ENCODE results near the gene TCF7L1.
"Not testable (repeated sequence)": the region's sequence is repeated elsewhere in the genome, so short reads cannot be mapped to it uniquely, and the experiment has no call there.

The TCF7L1 gene

DNA sequence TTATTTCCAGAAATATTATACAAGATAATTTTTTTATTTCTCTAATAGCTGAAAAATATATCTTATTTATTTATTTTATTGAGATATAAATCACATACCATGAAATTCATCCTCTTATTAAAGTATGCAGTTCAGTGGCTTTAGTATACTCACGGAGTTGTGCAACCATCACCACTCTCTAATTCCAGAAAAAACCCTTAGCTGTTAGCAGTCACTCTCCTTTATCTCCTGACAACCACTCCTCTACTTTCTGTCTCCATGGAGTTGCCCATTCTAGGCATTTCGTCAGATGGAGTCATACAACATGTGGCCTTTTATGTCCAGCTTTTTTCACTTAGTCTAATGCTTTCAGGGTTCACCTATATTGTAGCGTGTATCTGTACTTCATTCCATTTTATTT lies 66.5 kb downstream of the TCF7L1 start:
- no peak for TF ChIP-seq EZH2phosphoT487 (IDR thresholded peaks at IDR 0.05; ENCODE audit: borderline replicate concordance, low read length)
- TF ChIP-seq, protein P1, sequence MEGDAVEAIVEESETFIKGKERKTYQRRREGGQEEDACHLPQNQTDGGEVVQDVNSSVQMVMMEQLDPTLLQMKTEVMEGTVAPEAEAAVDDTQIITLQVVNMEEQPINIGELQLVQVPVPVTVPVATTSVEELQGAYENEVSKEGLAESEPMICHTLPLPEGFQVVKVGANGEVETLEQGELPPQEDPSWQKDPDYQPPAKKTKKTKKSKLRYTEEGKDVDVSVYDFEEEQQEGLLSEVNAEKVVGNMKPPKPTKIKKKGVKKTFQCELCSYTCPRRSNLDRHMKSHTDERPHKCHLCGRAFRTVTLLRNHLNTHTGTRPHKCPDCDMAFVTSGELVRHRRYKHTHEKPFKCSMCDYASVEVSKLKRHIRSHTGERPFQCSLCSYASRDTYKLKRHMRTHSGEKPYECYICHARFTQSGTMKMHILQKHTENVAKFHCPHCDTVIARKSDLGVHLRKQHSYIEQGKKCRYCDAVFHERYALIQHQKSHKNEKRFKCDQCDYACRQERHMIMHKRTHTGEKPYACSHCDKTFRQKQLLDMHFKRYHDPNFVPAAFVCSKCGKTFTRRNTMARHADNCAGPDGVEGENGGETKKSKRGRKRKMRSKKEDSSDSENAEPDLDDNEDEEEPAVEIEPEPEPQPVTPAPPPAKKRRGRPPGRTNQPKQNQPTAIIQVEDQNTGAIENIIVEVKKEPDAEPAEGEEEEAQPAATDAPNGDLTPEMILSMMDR (IDR thresholded peaks at IDR 0.05; ENCODE audit: low read depth, low read length, poor library complexity, severe bottlenecking) = no peak

DNA sequence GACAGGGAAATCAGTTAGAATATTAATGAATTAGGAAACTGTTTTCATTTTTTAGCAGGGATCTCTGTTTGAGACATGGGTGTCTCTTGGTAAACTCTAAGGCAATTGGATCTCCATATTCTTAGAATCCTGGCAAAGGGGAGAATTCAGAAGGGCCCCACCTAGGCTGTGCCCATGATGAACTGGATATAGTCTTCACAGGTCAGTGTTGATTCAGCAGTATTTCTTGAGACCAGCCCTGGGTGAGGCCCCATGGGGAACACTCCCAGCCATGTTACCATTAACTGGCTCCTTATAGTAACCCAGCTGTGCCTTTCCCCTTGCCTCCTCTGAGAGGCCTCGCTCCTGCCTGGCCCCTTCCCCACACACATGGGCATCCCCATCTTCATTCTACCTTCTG lies 76.7 kb downstream of the TCF7L1 start:
- no peaks in the 10 kb centered on the region for H3K9me3 ChIP-seq (ENCODE audit: control insufficient read depth, insufficient read depth, low read length)
- no peaks in the 10 kb centered on the region for H3K36me3 ChIP-seq (ENCODE audit: control insufficient read depth, low read length)
- no peaks in the 10 kb centered on the region for H3K4me1 ChIP-seq (ENCODE audit: control insufficient read depth, low read length)
- no peak overlapping the region for H3K4me3 ChIP-seq (ENCODE audit: low read length)
- H3K27ac ChIP-seq (ENCODE audit: low read depth, low read length) = no peak overlapping the region
- no peak for TF ChIP-seq EZH2phosphoT487 (IDR thresholded peaks at IDR 0.05; ENCODE audit: borderline replicate concordance, low read length)
- TF ChIP-seq, protein P1 (IDR thresholded peaks at IDR 0.05; ENCODE audit: low read depth, low read length, poor library complexity, severe bottlenecking) = no peak
- peaks cover 12% of the 10 kb centered on the region for H3K27me3 ChIP-seq (ENCODE audit: control insufficient read depth, low read length)
- no peak overlapping the region for H3K4me2 ChIP-seq (ENCODE audit: low read length)
- no peaks in the 10 kb centered on the region for H3F3A ChIP-seq (ENCODE audit: control insufficient read depth, insufficient read depth)
- H4K20me1 ChIP-seq (ENCODE audit: control insufficient read depth, insufficient read depth, low read depth, low read length) = no peaks in the 10 kb centered on the region
- H3K79me2 ChIP-seq (ENCODE audit: control insufficient read depth, low read length) = no peaks in the 10 kb centered on the region
- no peaks in the 10 kb centered on the region for H3K9me2 ChIP-seq (replicated peaks; ENCODE audit: control insufficient read depth, low read length)

More for the DNA sequence above, 66.5 kb downstream of the TCF7L1 start:
- Histone ChIP-seq H3K27me3 (ENCODE audit: control insufficient read depth, low read length) (peaks cover 4% of the 10 kb centered on the region), H3K9me3 (ENCODE audit: control insufficient read depth, insufficient read depth, low read length) (no peaks in the 10 kb centered on the region), H4K20me1 (ENCODE audit: control insufficient read depth, insufficient read depth, low read depth, low read length) (no peaks in the 10 kb centered on the region), H3K4me2 (ENCODE audit: low read length) (no peak overlapping the region), H3F3A (ENCODE audit: control insufficient read depth, insufficient read depth) (no peaks in the 10 kb centered on the region), H3K4me3 (ENCODE audit: low read length) (no peak overlapping the region), H3K4me1 (ENCODE audit: control insufficient read depth, low read length) (no peaks in the 10 kb centered on the region), H3K79me2 (ENCODE audit: control insufficient read depth, low read length) (no peaks in the 10 kb centered on the region), H3K9me2 (replicated peaks; ENCODE audit: control insufficient read depth, low read length) (no peaks in the 10 kb centered on the region), H3K36me3 (ENCODE audit: control insufficient read depth, low read length) (no peaks in the 10 kb centered on the region), H3K27ac (ENCODE audit: low read depth, low read length) (no peak overlapping the region)

DNA sequence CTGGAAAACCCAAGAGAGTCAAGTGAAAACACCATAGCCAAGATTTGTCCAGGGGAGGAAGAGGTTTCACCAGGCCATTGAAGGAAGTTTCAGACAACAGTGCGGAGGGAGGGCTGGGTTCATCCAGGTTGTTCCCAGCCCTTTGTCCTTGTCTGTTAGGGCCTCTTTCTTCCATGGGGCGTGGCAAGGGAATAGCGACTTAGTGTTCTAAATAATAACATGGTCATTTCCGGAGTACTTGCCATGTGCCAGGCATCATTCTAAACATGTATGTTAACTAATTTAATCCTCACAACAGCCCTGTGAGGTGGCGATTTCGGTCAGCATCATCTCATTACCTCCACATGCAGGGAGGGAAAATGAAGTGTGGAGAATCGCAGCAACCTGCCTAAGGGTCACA lies 77.3 kb downstream of the TCF7L1 start:
- Histone ChIP-seq H3K4me2 (ENCODE audit: low read length) (no peak overlapping the region), H3K9me2 (replicated peaks; ENCODE audit: control insufficient read depth, low read length) (no peaks in the 10 kb centered on the region), H3K27me3 (ENCODE audit: control insufficient read depth, low read length) (peaks cover 14% of the 10 kb centered on the region), H3K27ac (ENCODE audit: low read depth, low read length) (no peak overlapping the region), H3K9me3 (ENCODE audit: control insufficient read depth, insufficient read depth, low read length) (no peaks in the 10 kb centered on the region), H3F3A (ENCODE audit: control insufficient read depth, insufficient read depth) (no peaks in the 10 kb centered on the region), H3K36me3 (ENCODE audit: control insufficient read depth, low read length) (no peaks in the 10 kb centered on the region), H4K20me1 (ENCODE audit: control insufficient read depth, insufficient read depth, low read depth, low read length) (no peaks in the 10 kb centered on the region), H3K79me2 (ENCODE audit: control insufficient read depth, low read length) (no peaks in the 10 kb centered on the region), H3K4me3 (ENCODE audit: low read length) (no peak overlapping the region), H3K4me1 (ENCODE audit: control insufficient read depth, low read length) (no peaks in the 10 kb centered on the region)
- TF ChIP-seq, protein P1 (IDR thresholded peaks at IDR 0.05; ENCODE audit: low read depth, low read length, poor library complexity, severe bottlenecking) = no peak

DNA sequence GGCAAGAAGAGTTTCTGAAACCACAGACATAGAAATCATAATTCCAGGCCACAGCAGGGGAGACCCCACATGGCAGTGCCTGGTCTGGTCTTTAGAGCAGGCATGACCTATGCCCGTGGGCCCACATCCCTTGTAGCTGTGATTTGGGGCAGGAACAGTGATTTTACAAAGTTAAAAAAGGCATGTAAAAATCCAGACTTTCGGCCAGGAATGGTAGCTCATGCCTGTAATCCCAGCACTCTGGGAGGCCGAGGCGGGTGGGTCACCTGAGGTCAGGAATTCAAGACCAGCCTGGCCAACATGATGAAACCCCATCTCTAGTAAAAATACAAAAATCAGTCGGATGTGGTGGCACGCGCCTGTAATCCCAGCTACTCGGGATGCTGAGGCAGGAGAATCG lies 78.4 kb downstream of the TCF7L1 start:
- not testable (repeated sequence) for H3K9me2 ChIP-seq (replicated peaks; ENCODE audit: control insufficient read depth, low read length); H3F3A ChIP-seq (ENCODE audit: control insufficient read depth, insufficient read depth); H3K4me1 ChIP-seq (ENCODE audit: control insufficient read depth, low read length); H3K27ac ChIP-seq (ENCODE audit: low read depth, low read length); H3K79me2 ChIP-seq (ENCODE audit: control insufficient read depth, low read length); H4K20me1 ChIP-seq (ENCODE audit: control insufficient read depth, insufficient read depth, low read depth, low read length); H3K4me3 ChIP-seq (ENCODE audit: low read length); H3K36me3 ChIP-seq (ENCODE audit: control insufficient read depth, low read length); H3K9me3 ChIP-seq (ENCODE audit: control insufficient read depth, insufficient read depth, low read length); H3K4me2 ChIP-seq (ENCODE audit: low read length)
- peaks cover 14% of the 10 kb centered on the region for H3K27me3 ChIP-seq (ENCODE audit: control insufficient read depth, low read length)
